HG03432 (cell line): Measurements from ENCODE around the gene DTNA.
A peak's percentile ranks its signal among the peaks of the same experiment; 100 is the strongest.
"Not testable (repeated sequence)": the region's sequence is repeated elsewhere in the genome, so short reads cannot be mapped to it uniquely, and the experiment has no call there.

Source experiments
- ATAC-seq: cut with Tn5 transposase; IDR thresholded peaks from one replicate; pipeline ENCODE4 v1.9.1; 2021; ENCODE audit warnings: mild to moderate bottlenecking, moderate library complexity; ENCODE audit not compliant: unreplicated experiment

DTNA gene

DNA sequence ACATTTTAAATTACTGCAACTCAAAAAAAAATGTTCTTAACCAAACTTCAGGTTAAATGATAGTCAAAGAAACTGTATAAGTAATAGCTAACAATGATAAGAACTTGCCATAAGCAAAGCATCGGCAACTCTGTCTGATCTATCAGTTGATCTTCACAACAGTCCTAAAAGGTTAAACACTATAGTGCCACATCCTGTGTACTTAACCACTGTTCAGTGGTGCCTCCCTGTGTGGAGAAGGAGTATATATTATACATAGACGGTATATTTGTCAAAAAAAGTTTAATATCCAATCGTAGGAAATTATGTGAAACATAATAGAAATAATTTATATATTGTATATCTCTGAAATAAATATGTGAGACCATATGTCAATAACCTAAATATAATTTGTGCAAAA lies 13.0 kb downstream of the DTNA start:
- no peak for ATAC-seq

DNA sequence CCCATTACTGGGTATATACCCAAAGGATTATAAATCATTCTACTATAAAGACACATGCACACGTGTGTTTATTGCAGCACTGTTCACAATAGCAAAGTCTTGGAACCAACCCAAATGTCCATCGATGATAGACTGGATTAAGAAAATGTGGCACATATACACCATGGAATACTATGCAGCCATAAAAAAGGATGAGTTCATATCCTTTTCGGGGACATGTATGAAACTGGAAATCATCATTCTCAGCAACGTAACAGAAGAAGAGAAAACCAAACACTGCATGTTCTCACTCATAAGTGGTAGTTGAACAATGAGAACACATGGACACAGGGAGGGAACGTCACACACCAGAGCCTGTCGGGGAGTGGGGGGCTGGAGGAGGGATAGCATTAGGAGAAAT lies 15.6 kb downstream of the DTNA start:
- ATAC-seq = not testable (repeated sequence)

DNA sequence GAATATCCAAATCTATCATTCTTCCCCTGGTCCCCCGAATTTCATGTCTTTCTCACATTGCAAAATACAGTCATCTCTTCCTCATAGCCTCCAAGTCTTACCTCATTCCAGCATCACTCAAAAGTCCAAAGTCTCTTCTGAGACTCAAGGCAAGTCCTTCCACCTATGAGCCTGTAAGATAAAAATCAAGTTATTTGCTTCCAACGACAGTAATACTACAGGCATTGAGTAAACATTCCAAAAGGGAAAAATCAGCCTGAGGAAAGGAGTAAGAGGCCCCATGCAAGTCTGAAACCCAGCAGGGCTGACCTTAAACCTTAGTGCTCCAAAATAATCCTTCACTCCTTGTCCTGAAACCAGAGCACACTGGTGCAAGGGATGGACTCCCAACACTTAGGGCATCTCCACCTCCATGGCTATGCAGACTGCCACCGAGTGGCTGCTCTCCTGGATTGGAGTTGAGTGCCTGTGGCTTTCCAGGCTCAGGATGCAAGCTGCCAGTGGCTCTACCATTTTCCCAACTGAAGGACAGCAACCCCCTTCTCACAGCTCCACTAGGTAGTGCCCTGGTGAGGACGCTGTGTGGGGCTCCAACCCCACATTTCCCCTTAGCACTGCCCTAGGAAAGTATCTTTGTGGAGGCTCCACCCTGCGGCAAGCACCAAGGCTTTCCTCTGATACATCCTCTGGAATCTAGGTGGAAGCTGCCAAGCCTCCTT lies 16.3 kb downstream of the DTNA start:
- ATAC-seq = no peak

DNA sequence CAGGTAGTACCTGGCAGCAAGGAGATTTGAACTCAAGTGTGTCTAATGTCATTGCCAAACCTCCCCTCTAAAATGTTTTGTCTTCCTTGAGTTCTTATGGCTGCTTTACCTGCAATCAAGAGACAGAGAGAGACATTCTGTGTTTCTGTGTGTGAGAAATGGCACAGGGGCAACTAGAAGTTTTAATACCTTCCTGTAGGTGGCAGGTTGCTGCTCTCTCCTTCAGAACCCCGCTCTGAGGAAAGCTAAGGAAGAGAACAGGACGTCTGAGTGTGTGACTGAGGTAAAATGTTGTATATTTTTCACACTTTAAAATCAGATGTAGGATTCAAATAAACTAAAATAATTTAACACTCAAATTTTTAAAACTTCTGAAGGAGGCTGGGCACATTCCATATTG lies 19.2 kb downstream of the DTNA start:
- peak; percentile 85 for ATAC-seq

DNA sequence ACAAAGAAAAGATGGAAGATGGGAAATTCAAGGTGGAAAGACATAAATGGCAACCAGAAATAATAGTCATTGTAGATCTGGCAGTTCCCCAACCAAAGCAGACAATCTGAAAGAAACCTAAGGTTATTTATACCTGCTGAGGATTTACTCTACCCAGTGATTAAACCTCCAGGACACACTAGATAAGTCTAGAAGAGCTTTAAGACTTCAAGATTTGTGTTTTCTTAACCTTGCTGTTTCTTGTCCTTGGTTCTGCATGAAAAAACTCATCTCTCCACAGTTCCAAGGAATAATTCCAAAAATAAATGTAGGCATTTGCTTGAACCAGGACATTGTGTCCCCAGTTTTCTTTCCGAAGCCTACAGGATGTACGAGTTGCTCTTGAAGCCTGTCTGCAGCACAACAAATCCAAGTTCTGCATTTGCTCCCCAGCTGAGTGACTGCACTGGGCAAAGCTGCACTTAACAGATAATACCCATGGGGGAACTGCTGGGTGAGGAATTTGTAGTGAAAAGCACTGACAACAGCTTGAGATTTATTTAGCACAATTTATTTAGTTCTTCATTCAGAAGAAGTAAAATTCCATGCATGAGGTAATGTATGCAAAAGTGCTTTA lies 19.8 kb downstream of the DTNA start:
- ATAC-seq = no peak

DNA sequence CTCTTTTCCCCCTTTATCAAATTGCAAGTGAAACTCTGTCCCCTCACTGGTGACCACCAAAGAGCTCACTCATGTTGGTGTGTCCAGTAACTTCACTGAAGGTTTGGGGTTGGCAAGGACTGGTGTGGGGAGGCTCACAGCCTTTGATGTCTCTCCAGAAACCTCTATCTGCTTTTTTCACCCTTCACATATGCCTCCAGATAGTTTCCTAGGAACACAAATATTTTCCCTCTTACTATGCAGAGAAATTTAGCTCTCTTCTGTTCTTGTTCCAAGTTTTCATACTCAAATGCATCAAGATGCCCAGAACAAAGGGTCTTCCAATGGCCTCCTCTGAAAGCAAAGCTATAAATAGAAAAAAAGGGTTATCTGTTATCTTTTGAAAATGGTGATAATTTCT lies 20.7 kb downstream of the DTNA start:
- no peak for ATAC-seq

DNA sequence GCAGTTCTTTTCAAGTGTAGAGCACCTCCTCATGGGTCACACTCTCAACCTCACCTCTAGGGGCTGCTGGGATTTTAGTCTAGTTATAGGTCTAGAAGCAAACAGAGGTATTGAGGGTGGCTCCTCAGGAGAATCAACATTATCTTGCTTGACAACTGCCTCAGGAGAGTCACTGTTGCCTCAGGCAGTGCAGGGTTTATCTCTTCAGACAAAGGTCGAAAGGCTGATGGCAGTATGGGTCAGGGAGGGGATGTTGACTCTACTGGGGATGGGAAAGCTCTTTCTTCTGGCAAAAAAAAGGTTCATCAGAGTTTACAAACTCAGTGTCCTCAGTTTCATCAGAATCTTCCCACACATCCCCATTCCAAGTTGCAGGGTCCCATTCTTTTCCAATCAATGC lies 24.0 kb downstream of the DTNA start:
- ATAC-seq = no peak

DNA sequence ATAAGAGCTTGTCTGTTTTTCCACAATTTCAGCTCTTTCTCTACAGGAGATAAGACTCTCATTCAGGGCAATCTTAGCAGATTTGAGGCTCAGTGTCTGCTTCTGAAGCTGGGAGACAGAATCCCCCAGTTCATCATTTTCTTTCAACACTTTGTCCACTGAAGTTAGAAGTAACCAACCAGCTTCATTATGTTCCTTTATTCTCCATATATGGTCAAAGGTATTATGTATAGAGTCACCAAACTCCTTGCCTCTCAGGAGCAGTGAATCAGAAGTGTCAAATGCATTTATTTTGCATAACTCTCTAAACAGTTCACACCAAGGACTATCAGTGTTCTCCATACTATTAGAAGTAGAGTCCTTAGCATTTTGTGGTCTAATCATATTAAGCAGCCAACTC lies 24.4 kb downstream of the DTNA start:
- not testable (repeated sequence) for ATAC-seq

DNA sequence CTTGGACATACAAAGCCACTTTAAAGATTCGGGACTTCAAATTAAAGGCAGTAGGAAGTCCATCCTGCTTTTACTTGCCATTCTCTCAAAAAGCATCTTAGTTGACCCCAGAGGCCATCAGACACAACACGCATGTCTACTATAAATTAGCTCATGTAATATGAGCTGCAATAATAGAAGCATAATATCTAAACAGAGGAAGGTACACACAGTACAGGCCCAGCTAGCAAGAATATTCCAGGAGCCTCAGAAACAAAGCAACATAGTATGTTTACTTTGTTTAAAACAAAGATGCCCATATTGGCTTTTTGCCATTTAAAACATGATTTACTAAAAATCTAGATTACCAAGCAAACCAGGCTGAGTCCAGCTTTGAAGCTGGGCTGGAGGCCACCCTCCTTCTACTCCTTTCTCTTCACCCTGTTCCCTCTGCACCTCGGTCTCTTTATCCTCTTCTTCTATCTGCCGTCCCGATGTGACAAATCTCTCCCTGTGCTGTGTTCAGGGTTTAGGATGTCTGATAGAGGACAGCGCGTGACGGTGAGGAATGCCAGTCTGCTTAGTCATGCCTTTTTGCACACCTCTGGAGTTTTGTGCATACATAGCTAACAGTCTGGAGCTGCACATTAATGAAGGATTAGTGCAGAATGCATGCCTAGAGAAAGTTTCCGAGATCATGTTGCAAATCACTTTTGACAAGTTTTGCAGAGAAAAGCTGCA lies 28.2 kb downstream of the DTNA start:
- no peak for ATAC-seq

DNA sequence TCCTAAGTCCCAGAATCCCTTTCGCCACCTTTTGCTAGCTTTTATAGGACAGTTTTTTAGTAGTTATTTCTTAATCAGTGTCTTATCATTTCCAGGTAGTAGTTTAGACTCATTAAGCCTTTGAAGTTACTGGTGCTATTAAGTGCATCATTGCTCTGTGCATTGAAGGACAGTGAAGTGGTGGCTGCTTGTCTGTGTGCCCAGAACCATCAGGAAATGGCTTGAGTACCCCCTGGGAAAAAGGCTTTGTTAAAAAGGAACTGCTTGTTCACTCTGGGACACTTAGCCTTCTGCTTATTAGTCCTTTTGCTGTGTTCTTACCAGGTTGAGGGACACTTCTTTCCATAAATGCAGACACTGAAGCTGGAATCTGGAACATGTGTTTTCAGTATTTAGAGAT lies 30.0 kb downstream of the DTNA start:
- ATAC-seq = no peak

DNA sequence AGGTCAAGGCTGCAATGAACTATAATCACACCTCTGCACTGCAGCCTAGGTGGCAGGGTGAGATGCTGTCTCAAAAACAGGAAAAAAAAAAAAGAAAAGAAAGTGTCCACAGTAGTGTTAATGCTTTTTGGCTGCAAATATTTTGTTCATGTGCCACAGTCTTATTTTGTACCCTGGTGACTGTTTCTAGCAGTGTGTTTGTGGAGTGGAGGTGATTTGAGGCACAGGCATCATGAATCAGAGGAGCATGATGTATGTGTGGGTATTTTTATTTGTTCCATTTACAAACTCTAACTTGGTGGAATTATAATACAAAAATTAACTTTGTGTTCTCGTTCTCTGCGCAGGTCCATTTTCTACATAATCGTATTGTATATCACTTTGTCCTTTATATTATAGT lies 30.6 kb downstream of the DTNA start:
- no peak for ATAC-seq

DNA sequence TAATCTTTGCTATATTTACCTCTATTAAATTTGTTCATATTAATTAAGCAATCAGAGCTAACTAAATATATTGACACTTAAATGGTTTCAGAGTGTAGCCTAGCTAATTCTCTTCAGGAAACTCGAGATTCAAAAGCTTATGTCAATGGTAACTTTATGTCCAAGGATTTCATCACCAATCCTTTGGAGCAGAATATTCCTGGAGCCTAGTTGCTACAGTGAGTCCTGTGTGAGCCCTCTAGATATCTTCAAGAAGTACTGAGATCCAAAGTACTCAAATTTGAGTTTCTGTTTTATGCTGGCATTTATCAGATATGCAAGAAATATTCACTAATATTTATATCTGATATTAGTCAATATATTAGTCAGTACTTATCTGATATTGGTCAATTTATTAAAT lies 31.3 kb downstream of the DTNA start:
- ATAC-seq = no peak

DNA sequence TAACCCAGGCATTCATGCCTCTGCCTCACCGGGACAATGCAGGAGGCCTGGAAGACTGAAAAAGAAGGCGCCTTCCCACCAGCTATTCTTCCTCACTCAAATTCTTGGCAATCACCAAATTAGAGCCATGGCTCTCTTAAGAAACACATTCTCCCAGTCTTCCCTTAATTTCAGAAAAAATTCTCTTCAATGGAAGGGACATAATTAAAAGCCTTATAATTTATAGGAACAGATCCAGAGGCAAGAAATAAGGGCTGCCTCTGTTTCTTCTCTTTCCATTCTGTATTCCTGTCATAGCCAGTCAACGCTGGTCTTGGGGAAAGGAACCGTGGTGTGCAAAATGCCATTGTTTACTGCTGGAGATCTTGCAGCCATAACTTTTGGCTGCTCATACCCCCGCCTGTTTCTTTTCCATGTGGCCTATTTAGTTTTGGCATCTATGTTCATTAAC lies 32.8 kb downstream of the DTNA start:
- ATAC-seq = no peak

DNA sequence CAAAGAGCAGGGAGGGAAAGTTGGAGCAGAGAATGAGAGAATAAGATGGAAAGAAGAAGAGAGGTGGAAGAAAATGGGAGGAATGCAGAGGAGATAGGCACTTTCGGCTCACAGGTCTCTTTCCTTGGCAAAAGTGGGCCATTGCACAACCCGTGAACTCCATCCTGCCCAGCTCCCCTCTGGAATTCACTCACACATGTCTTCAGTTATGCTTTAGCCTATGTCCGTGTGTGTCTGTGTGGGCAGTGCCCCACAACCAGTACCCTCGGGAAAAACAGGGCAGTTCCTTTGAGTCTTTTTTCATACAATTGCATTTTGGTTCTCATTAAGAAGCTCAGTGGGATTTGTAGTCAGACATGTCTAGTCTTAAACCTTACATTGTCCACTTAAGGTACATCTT lies 34.5 kb downstream of the DTNA start:
- ATAC-seq = no peak

DNA sequence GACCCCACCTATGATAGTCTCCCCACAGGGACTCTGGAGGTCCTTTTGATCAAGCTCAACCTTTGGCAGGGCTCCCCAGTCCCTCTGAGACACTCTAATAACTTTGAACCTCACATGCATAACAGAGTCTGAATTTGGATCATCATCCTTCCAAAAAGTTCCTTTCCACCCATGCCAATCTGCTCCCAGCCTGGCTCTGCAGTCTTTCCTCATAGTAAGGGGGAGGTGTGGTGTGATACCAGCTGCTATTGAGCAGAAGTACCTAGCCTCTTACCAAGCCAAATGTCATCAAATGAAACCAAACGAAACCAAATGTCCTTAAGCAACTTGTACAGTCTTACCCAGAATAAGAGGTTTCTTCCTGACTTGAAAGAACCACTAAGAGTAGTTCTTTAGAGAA lies 36.5 kb downstream of the DTNA start:
- no peak for ATAC-seq

DNA sequence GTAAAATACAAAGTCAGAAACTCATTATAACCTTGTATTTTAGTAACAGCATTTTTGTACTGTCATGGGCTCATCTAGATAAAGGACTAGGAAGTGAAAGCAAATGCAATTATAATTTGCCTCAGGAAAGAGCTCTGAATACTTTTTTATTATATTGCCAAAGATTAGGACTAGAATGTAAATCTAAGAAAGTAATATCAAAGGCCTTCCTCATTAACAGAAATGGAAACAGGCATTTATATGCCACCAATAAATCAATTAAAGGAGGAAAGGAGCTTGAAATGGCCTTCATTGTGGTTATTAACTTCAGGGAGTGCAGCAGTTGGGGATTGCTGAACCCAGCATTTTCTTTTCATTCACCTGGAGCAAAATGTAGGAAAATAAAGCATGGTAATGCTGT lies 39.6 kb downstream of the DTNA start:
- ATAC-seq = no peak

DNA sequence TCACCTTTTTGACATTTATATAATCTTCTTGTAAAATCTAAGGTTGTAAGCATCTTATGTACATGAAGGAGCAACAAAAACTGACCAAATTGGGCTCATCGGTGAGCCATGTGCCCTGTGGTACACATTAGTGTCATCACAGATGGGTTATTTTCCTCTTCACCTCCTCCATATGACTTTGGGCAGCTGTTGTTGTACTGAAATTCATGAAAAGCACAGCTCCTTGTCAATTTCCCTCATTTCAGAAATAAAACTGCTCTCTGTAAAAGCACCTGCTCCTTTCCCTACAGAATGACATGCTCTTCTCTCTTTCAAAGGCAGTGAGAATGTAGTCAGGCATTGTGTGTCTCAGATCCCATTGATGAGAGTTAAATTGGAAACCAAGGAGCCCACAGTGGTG lies 42.0 kb downstream of the DTNA start:
- ATAC-seq = no peak

DNA sequence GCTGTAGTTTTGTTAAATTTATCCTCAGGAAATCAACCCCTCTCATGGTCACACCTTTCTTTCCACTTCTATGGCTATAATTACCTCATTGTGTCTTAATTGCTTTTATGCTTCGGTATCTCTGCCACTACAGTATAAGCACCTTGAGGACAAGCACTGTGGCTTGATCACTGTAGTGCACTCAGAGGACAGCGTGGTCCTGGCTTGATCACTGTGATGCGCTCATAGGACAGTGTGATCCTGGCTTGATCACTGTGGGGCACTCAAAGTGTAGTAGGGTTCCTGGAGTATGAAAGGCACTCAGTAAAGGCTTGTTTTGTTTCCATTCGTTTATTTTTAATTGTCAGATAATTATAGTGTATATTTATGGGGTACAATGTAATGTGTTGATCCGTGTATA lies 44.2 kb downstream of the DTNA start:
- ATAC-seq = no peak

DNA sequence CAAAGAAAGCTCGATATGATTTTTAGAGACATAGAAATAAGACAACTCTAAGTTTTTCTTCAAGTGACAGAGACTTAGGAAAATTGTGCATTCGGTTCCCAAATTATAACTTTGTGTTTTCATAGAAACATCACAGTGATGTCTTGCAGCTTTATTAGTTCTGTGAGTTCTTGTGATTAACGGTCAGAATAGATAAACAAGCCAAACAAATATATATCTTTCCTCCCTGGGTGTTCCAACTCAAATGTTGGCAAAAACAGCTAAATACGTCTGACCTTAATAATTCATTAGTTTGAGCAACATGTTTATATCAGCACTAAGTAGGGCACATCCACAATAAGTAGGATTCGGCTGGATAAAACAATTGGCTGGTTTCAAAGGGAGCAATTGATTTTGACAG lies 47.6 kb downstream of the DTNA start:
- no peak for ATAC-seq

DNA sequence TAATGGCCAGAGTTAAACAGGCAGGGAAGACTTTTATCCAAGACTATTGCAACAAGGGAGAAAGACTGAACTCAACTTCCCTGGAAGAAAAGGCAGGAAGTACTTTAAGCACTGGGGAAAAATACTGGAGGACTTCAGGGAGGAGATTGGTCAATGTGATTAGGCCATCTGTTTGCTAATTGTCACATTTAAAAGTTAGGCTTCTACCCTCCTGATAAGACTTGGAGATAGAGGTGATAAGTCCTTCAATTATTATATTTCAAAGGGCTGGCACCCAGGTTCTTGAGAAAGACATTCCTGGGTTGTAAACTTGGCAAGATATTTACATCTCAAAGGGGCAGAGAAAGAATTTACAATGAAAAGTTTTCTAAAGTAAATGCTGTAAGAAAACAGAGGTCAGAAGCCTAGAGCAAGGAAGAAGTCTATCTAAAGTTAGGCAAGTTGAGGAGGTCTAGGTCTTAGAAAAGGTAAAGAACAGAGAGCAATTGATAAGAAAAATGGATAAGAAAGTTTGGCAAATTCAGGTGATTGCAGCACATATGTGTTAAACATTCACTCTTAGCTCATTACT lies 48.4 kb downstream of the DTNA start:
- no peak for ATAC-seq

DNA sequence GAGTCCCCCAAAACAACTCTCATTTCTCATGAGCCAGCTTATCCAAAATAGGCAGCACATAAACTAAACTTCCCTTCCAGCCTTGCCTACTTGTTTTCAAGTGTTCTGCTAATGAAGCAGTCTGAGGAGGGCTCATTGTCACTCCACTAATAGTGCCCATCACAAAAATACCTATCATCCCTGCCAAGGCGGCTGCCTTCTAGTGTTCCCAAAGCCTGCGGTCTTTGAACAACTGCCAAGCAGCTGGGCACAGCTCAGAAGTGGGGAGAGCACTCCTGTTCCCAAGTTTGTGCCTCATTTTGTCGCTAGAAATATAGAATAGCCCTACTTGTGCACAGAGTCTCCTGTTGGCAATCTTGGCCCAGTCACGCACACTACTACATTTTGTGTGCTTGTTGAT lies 50.3 kb downstream of the DTNA start:
- ATAC-seq = no peak

DNA sequence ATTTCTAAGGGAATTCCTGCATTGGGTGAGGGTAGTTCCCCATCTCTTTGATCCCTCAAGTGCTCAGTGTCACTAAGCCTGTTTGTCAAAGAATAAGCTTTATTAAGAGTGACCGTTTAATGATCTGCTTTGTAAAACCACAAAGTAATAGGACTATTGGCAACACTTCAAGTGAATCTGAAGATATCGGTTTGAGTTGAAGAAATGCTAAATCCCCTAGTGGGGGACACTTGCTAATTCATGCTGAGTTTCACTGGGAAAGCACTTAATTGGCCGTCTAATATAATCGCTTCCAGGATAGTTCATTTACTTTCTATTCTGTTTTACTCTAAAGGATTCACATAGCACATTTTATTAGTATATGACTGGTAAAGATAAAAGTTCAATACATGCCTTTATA lies 54.4 kb downstream of the DTNA start:
- ATAC-seq = no peak
